ENCODE measurements around the gene ITGA6. TPM values are rescaled to one million over a fixed set of nuclear protein-coding genes. Genes with fewer than 3 reads are reported as not detected.
A peak's percentile ranks its signal among the peaks of the same experiment; 100 is the strongest.

Gene ITGA6
- total RNA-seq, 4 donors from 2014 or later: 22.5 to 40.6 (median 29.2) TPM

- ATAC-seq (no peak), DNase-seq (no peak)
- no peaks in the 10 kb centered on the region for H3K36me3 ChIP-seq
- H3K4me3 ChIP-seq: no peak overlapping the region
- H3K9me3 ChIP-seq: no peaks in the 10 kb centered on the region
- H3K27me3 ChIP-seq: no peaks in the 10 kb centered on the region
- peaks cover 0 to 22% of the 10 kb centered on the region in 2 donors for H3K4me1 ChIP-seq
- TF ChIP-seq POLR2A (IDR thresholded peaks at IDR 0.05) (no peak), CTCF (IDR thresholded peaks at IDR 0.05 in 4 of 5, conservative IDR thresholded peaks at IDR 0.05 in 1 of 5) (no peak)
- in situ Hi-C loops (cut with MboI; ENCODE audit: low sequenced_read_pairs in 4 of 4): no loop called here
- intact Hi-C loops (cut with DNase I; ENCODE audit: low total_unique reads): no loop called here
- H3K27ac ChIP-seq: no peak overlapping the region
These were observed 27.6 kb upstream of the ITGA6 start for GRCh38 chr2:172399765-172400164.

- H3K4me1 ChIP-seq: peaks cover 0 to 13% of the 10 kb centered on the region in 2 donors
- peak overlapping the region in 3 of 4 donors; percentile 0 to 47 (median 1) for H3K27ac ChIP-seq
- no peaks in the 10 kb centered on the region for H3K9me3 ChIP-seq
- no peaks in the 10 kb centered on the region for H3K27me3 ChIP-seq
- DNase-seq (no peak), ATAC-seq (no peak)
- H3K36me3 ChIP-seq: no peaks in the 10 kb centered on the region
- no peak overlapping the region for H3K4me3 ChIP-seq
- in situ Hi-C loops (cut with MboI; ENCODE audit: low sequenced_read_pairs in 4 of 4): no loop called here
- intact Hi-C loops (cut with DNase I; ENCODE audit: low total_unique reads): no loop called here
- TF ChIP-seq CTCF (IDR thresholded peaks at IDR 0.05 in 4 of 5, conservative IDR thresholded peaks at IDR 0.05 in 1 of 5) (no peak), POLR2A (IDR thresholded peaks at IDR 0.05) (no peak)
These were observed 25.2 kb upstream of the ITGA6 start for GRCh38 chr2:172402198-172402597.

- Histone ChIP-seq H3K4me3 (no peak overlapping the region), H3K9me3 (no peaks in the 10 kb centered on the region), H3K27ac (peak overlapping the region; percentile 29 to 63 (median 40)), H3K36me3 (no peaks in the 10 kb centered on the region), H3K27me3 (no peaks in the 10 kb centered on the region), H3K4me1 (peaks cover 4 to 8% of the 10 kb centered on the region in 2 donors)
- TF ChIP-seq CTCF (IDR thresholded peaks at IDR 0.05 in 4 of 5, conservative IDR thresholded peaks at IDR 0.05 in 1 of 5) (no peak), POLR2A (IDR thresholded peaks at IDR 0.05) (no peak)
- ATAC-seq: no peak
- intact Hi-C loops (cut with DNase I; ENCODE audit: low total_unique reads): no loop called here
- no peak for DNase-seq
- in situ Hi-C loops (cut with MboI; ENCODE audit: low sequenced_read_pairs in 4 of 4): no loop called here
These were observed 24.0 kb upstream of the ITGA6 start for GRCh38 chr2:172403402-172403801.

- no peak for TF ChIP-seq CTCF (IDR thresholded peaks at IDR 0.05 in 4 of 5, conservative IDR thresholded peaks at IDR 0.05 in 1 of 5)
- no peak for TF ChIP-seq POLR2A (IDR thresholded peaks at IDR 0.05)
- no peaks in the 10 kb centered on the region for H3K27me3 ChIP-seq
- in situ Hi-C loops (cut with MboI; ENCODE audit: low sequenced_read_pairs in 4 of 4): no loop called here
- H3K36me3 ChIP-seq: no peaks in the 10 kb centered on the region
- intact Hi-C loops (cut with DNase I; ENCODE audit: low total_unique reads): no loop called here
- no peak for DNase-seq
- peaks cover 4 to 9% of the 10 kb centered on the region in 2 donors for H3K4me1 ChIP-seq
- peak overlapping the region; percentile 29 to 63 (median 40) for H3K27ac ChIP-seq
- ATAC-seq: peak; percentile 35 to 41
- no peak overlapping the region for H3K4me3 ChIP-seq
- H3K9me3 ChIP-seq: no peaks in the 10 kb centered on the region
These were observed 23.4 kb upstream of the ITGA6 start for GRCh38 chr2:172403881-172404468.

- in situ Hi-C loops (cut with MboI; ENCODE audit: low sequenced_read_pairs in 4 of 4) (no loop called here), intact Hi-C loops (cut with DNase I; ENCODE audit: low total_unique reads) (no loop called here)
- H3K4me3 ChIP-seq: no peak overlapping the region
- H3K27me3 ChIP-seq: no peaks in the 10 kb centered on the region
- ATAC-seq (no peak), DNase-seq (no peak)
- H3K4me1 ChIP-seq: peaks cover 4 to 9% of the 10 kb centered on the region in 2 donors
- peak overlapping the region in 1 of 4 donors; percentile 28 for H3K27ac ChIP-seq
- no peaks in the 10 kb centered on the region for H3K36me3 ChIP-seq
- TF ChIP-seq POLR2A (IDR thresholded peaks at IDR 0.05) (no peak), CTCF (IDR thresholded peaks at IDR 0.05 in 4 of 5, conservative IDR thresholded peaks at IDR 0.05 in 1 of 5) (no peak)
- H3K9me3 ChIP-seq: no peaks in the 10 kb centered on the region
These were observed 22.6 kb upstream of the ITGA6 start for GRCh38 chr2:172404824-172405223.

Measured in gastrocnemius medialis (tissue), 4 donors.